ENCODE measurements around the gene NBDY.

Gene NBDY

DNA sequence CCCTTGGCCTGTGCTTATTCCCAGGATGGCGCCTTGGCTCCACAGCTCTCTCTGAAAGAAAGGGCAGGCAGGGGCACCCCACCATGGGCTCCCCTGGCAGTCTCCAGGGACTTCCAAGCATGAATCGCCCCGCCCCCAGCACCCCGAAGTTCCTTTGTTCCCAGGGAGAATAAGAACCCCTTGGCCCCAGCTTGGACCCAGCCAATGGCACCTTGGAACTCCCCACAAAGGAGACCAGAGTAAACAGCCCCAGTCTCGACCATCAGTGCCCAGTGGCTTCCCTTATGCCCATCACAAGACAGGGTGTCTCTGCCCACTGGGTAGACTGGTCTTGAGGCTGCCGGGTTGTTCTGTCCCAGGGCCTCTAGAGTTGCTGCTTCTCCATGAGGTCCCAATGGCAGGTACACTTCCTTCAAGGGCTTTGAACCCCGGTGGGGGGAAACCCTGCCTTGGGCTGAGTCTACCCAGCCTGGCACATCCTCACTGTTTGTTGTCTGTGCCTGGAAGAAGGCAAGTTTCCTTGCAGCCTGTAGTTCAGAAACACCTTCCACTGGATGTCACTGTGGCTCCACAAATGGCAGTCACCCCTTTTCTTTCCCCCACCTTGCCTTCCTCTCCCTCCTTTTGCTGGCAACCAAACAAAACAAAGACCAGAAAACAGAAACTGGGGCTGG is 30.8 kb downstream of the NBDY start:
- TF ChIP-seq POLR2AphosphoS5 (IDR thresholded peaks at IDR 0.05; ENCODE audit: low read depth, low read length), result no peak
- no peak for TF ChIP-seq TAF1 (IDR thresholded peaks at IDR 0.05; ENCODE audit: borderline replicate concordance, insufficient read depth, low read length)
- TF ChIP-seq FOXP2 (optimal IDR thresholded peaks at IDR 0.05; ENCODE audit: borderline replicate concordance, extremely low read depth, extremely low read length, insufficient read depth), result no peak
- TF ChIP-seq SIN3A (IDR thresholded peaks at IDR 0.05; ENCODE audit: borderline replicate concordance, insufficient read depth, low read length), result no peak
- TF ChIP-seq, protein P1, sequence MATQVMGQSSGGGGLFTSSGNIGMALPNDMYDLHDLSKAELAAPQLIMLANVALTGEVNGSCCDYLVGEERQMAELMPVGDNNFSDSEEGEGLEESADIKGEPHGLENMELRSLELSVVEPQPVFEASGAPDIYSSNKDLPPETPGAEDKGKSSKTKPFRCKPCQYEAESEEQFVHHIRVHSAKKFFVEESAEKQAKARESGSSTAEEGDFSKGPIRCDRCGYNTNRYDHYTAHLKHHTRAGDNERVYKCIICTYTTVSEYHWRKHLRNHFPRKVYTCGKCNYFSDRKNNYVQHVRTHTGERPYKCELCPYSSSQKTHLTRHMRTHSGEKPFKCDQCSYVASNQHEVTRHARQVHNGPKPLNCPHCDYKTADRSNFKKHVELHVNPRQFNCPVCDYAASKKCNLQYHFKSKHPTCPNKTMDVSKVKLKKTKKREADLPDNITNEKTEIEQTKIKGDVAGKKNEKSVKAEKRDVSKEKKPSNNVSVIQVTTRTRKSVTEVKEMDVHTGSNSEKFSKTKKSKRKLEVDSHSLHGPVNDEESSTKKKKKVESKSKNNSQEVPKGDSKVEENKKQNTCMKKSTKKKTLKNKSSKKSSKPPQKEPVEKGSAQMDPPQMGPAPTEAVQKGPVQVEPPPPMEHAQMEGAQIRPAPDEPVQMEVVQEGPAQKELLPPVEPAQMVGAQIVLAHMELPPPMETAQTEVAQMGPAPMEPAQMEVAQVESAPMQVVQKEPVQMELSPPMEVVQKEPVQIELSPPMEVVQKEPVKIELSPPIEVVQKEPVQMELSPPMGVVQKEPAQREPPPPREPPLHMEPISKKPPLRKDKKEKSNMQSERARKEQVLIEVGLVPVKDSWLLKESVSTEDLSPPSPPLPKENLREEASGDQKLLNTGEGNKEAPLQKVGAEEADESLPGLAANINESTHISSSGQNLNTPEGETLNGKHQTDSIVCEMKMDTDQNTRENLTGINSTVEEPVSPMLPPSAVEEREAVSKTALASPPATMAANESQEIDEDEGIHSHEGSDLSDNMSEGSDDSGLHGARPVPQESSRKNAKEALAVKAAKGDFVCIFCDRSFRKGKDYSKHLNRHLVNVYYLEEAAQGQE (IDR thresholded peaks at IDR 0.05; ENCODE audit: insufficient read depth in 1 of 2, low read depth in 2 of 2, low read length in 2 of 2), result no peak

DNA sequence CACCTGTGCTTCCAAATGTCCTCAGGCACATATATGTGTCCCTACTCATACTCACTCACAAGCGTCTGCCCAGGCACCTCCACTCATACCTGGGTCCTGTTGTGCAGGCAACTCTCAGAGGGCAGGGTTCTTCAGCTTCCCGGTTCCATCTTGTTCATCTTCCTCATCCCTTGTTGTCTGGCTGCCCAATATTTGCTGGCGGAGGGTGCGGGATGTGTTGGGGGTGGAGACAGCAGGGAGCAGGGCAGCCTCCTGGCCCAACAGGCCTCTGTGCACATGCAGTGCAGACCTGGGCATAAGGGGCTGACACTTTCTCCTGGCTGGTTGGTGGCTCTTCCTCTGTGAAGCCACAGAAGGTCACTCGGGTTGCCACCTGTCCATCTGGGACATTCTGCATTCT is 32.1 kb downstream of the NBDY start:
- TF ChIP-seq POLR2AphosphoS5 (IDR thresholded peaks at IDR 0.05; ENCODE audit: low read depth, low read length) (no peak), FOXP2 (optimal IDR thresholded peaks at IDR 0.05; ENCODE audit: borderline replicate concordance, extremely low read depth, extremely low read length, insufficient read depth) (no peak), SIN3A (IDR thresholded peaks at IDR 0.05; ENCODE audit: borderline replicate concordance, insufficient read depth, low read length) (no peak), TAF1 (IDR thresholded peaks at IDR 0.05; ENCODE audit: borderline replicate concordance, insufficient read depth, low read length) (no peak)
- TF ChIP-seq, protein P1 (IDR thresholded peaks at IDR 0.05; ENCODE audit: insufficient read depth in 1 of 2, low read depth in 2 of 2, low read length in 2 of 2), result no peak

DNA sequence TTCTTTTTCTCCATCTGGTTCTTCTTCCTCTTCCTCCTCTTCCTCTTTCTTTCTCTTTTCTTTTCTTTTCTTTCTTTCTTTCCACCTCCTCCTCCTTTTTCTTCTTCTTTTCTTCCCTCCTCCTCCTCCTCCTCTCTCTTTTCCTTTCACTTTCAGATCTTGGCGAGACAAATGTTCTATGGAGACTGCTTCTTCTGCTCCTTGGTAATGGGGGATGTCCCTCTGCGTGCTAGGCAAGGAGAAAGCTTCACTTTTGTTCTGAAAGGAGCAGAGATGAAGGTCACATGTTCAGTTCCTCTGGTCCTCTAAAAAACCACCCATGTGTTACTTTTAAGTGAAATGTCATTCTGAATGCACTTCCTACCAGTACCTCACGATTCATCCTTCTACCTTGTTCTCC is 33.2 kb downstream of the NBDY start:
- TF ChIP-seq TAF1 (IDR thresholded peaks at IDR 0.05; ENCODE audit: borderline replicate concordance, insufficient read depth, low read length) (no peak), POLR2AphosphoS5 (IDR thresholded peaks at IDR 0.05; ENCODE audit: low read depth, low read length) (no peak), SIN3A (IDR thresholded peaks at IDR 0.05; ENCODE audit: borderline replicate concordance, insufficient read depth, low read length) (no peak), FOXP2 (optimal IDR thresholded peaks at IDR 0.05; ENCODE audit: borderline replicate concordance, extremely low read depth, extremely low read length, insufficient read depth) (no peak)
- TF ChIP-seq, protein P1 (IDR thresholded peaks at IDR 0.05; ENCODE audit: insufficient read depth in 1 of 2, low read depth in 2 of 2, low read length in 2 of 2), result no peak

DNA sequence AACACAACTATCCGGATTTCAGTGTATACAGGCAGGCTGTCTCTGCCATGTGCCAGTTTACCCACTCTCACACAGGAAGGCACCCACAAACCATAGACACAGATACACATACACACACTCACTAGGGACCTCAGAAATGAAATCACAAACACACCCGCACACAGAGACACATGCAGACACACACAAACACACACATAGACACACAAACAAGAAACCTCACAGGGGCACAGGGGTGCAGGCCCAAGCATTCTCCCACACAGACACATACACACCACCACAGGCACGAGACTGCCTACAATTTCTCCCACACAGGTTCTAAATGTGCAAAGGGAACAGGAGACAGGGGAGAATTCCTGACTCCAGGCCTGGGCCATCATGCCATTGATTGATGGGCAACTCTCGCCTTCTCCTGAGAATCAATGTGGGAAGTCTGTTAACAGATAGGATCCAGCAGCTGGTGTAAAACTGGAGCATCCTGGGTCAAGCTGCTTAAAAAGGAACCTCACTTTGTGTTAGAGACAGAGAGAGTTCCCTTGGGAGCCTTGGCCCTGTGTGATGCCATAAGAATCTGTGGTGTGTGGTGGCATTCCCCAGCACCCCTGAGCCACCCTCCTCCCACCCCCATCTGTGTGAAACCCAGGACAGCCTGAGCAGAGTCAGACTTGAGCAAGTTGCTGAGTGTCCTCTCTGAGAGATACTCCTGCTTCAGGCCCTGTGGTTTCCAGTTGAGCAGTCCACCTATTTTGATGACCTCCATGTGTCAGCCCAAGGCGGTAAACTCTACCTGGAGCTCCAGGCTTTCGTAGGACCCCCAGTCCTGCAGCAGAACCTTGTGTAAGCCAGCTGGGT is 33.9 kb downstream of the NBDY start:
- TF ChIP-seq TAF1 (IDR thresholded peaks at IDR 0.05; ENCODE audit: borderline replicate concordance, insufficient read depth, low read length) (no peak), POLR2AphosphoS5 (IDR thresholded peaks at IDR 0.05; ENCODE audit: low read depth, low read length) (no peak), FOXP2 (optimal IDR thresholded peaks at IDR 0.05; ENCODE audit: borderline replicate concordance, extremely low read depth, extremely low read length, insufficient read depth) (no peak), SIN3A (IDR thresholded peaks at IDR 0.05; ENCODE audit: borderline replicate concordance, insufficient read depth, low read length) (no peak)
- TF ChIP-seq, protein P1 (IDR thresholded peaks at IDR 0.05; ENCODE audit: insufficient read depth in 1 of 2, low read depth in 2 of 2, low read length in 2 of 2), result no peak
